ENCODE results near the gene CAB39L.

The CAB39L gene

DNA sequence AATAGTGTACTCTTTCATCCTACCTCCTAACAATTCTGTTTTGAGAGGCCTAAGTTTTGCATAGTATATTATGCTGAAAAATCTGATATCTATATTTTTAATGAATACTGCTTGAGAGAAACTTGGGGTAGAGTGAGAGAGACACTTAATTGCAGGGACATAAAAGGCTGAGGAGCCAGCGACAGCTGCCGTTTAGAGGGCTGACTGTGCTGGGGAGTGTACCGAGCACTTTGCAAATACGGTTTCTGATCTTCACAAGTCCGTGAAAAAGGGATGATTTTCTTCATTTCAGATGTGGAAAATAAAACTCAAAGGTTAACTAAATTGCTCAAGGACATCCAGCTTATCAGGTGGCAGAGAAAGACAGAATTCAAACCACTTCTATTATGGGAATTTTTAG lies 97.4 kb downstream of the CAB39L start:
- Histone ChIP-seq H3K4me3 (ENCODE audit: low read length) (no peak overlapping the region), H3K9ac (ENCODE audit: low read length) (no peak overlapping the region), H4K20me1 (ENCODE audit: insufficient read depth, low read length) (no peaks in the 10 kb centered on the region), H3K4me2 (ENCODE audit: low read length) (no peak overlapping the region), H3K79me2 (ENCODE audit: low read length) (no peaks in the 10 kb centered on the region), H3K4me1 (ENCODE audit: low read length) (no peaks in the 10 kb centered on the region), H3K27ac (ENCODE audit: low read length) (no peak overlapping the region), H2AFZ (ENCODE audit: low read depth, low read length) (no peak overlapping the region), H3K9me3 (ENCODE audit: insufficient read depth, low read length) (no peaks in the 10 kb centered on the region), H3K27me3 (ENCODE audit: low read depth, low read length) (no peaks in the 10 kb centered on the region), H3K36me3 (replicated peaks; ENCODE audit: low read depth, low read length) (no peaks in the 10 kb centered on the region)
- TF ChIP-seq EZH2phosphoT487 (IDR thresholded peaks at IDR 0.05; ENCODE audit: low read depth) (no peak), CTCF (IDR thresholded peaks at IDR 0.05; ENCODE audit: low read depth, low read length) (no peak)

GRCh38 chr13:49343731-49344130 lies 100.1 kb downstream of the CAB39L start:
- no peak overlapping the region for H3K4me3 ChIP-seq (ENCODE audit: low read length)
- H3K4me2 ChIP-seq (ENCODE audit: low read length), result no peak overlapping the region
- no peak overlapping the region for H3K9ac ChIP-seq (ENCODE audit: low read length)
- no peaks in the 10 kb centered on the region for H4K20me1 ChIP-seq (ENCODE audit: insufficient read depth, low read length)
- H3K79me2 ChIP-seq (ENCODE audit: low read length), result no peaks in the 10 kb centered on the region
- no peaks in the 10 kb centered on the region for H3K27me3 ChIP-seq (ENCODE audit: low read depth, low read length)
- H3K27ac ChIP-seq (ENCODE audit: low read length), result no peak overlapping the region
- TF ChIP-seq EZH2phosphoT487 (IDR thresholded peaks at IDR 0.05; ENCODE audit: low read depth) (no peak), CTCF (IDR thresholded peaks at IDR 0.05; ENCODE audit: low read depth, low read length) (no peak)
- H2AFZ ChIP-seq (ENCODE audit: low read depth, low read length), result no peak overlapping the region
- H3K36me3 ChIP-seq (replicated peaks; ENCODE audit: low read depth, low read length), result no peaks in the 10 kb centered on the region
- no peaks in the 10 kb centered on the region for H3K9me3 ChIP-seq (ENCODE audit: insufficient read depth, low read length)
- H3K4me1 ChIP-seq (ENCODE audit: low read length), result no peaks in the 10 kb centered on the region

DNA sequence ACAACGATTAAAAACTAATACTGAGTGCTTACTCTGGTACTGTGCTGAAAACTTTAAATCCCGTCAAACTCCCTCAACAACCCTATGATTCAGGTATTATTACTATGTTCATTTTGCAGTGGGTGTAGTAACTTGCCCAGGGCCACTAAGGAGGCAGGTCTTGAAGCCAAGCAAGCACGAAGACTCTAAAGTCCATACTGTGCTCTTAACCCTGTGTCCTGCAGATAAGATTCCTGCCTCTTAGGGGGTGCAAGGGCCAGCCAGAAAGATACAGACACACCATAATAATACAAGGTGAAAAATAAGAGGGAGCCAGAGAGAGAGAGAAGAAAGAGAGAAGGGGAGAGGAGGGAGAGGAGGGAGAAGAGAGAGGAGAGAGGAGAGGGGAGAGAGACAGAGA lies 100.6 kb downstream of the CAB39L start:
- Histone ChIP-seq H4K20me1 (ENCODE audit: insufficient read depth, low read length) (no peaks in the 10 kb centered on the region), H3K36me3 (replicated peaks; ENCODE audit: low read depth, low read length) (no peaks in the 10 kb centered on the region), H3K79me2 (ENCODE audit: low read length) (no peaks in the 10 kb centered on the region), H3K4me2 (ENCODE audit: low read length) (no peak overlapping the region), H2AFZ (ENCODE audit: low read depth, low read length) (no peak overlapping the region), H3K9ac (ENCODE audit: low read length) (no peak overlapping the region), H3K4me3 (ENCODE audit: low read length) (no peak overlapping the region), H3K4me1 (ENCODE audit: low read length) (no peaks in the 10 kb centered on the region), H3K27ac (ENCODE audit: low read length) (no peak overlapping the region), H3K27me3 (ENCODE audit: low read depth, low read length) (no peaks in the 10 kb centered on the region), H3K9me3 (ENCODE audit: insufficient read depth, low read length) (no peaks in the 10 kb centered on the region)
- no peak for TF ChIP-seq EZH2phosphoT487 (IDR thresholded peaks at IDR 0.05; ENCODE audit: low read depth)
- TF ChIP-seq CTCF (IDR thresholded peaks at IDR 0.05; ENCODE audit: low read depth, low read length), result no peak

DNA sequence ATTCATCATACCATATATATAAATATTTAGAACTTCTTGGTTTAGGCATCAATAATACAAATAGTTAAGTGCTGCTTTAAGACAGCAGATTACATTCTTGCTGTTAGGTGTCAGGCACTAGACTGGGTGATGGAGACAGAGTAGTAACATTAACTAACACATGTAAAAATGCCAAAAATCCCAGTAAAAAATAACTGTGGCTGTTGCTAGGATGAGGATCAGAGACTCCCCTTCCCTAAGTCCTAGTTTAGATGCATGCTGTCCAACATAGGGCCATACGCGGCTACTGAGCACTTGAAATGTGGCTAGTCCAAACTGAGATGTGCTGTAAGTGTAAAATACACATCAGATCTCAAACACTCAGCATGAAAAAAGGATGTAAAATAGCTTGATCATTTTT lies 101.4 kb downstream of the CAB39L start:
- Histone ChIP-seq H3K27ac (ENCODE audit: low read length) (no peak overlapping the region), H3K36me3 (replicated peaks; ENCODE audit: low read depth, low read length) (no peaks in the 10 kb centered on the region), H3K27me3 (ENCODE audit: low read depth, low read length) (no peaks in the 10 kb centered on the region), H3K4me3 (ENCODE audit: low read length) (no peak overlapping the region), H3K4me2 (ENCODE audit: low read length) (no peak overlapping the region), H3K4me1 (ENCODE audit: low read length) (no peaks in the 10 kb centered on the region), H3K9ac (ENCODE audit: low read length) (no peak overlapping the region), H3K79me2 (ENCODE audit: low read length) (no peaks in the 10 kb centered on the region), H3K9me3 (ENCODE audit: insufficient read depth, low read length) (no peaks in the 10 kb centered on the region), H4K20me1 (ENCODE audit: insufficient read depth, low read length) (no peaks in the 10 kb centered on the region), H2AFZ (ENCODE audit: low read depth, low read length) (no peak overlapping the region)
- no peak for TF ChIP-seq CTCF (IDR thresholded peaks at IDR 0.05; ENCODE audit: low read depth, low read length)
- no peak for TF ChIP-seq EZH2phosphoT487 (IDR thresholded peaks at IDR 0.05; ENCODE audit: low read depth)

Measured in OCI-LY3 (cell line).